ENCODE results near the gene IFNL2.

- TF ChIP-seq POLR2A (IDR thresholded peaks at IDR 0.05) (no peak), CTCF (IDR thresholded peaks at IDR 0.05) (no peak)
Observed at GRCh38 chr19:39246951-39247669, 21.1 kb upstream of the IFNL2 start.
